GM19099 (cell line): ENCODE results near the gene KRT71.

Source experiments
- POLR2A ChIP-seq: IDR thresholded peaks from 3 replicates; pipeline ENCODE4 v1.6.1; 2011; ENCODE audit warnings: low read depth; ENCODE audit not compliant: insufficient read length; ENCODE audit errors: extremely low read depth

Gene KRT71

DNA sequence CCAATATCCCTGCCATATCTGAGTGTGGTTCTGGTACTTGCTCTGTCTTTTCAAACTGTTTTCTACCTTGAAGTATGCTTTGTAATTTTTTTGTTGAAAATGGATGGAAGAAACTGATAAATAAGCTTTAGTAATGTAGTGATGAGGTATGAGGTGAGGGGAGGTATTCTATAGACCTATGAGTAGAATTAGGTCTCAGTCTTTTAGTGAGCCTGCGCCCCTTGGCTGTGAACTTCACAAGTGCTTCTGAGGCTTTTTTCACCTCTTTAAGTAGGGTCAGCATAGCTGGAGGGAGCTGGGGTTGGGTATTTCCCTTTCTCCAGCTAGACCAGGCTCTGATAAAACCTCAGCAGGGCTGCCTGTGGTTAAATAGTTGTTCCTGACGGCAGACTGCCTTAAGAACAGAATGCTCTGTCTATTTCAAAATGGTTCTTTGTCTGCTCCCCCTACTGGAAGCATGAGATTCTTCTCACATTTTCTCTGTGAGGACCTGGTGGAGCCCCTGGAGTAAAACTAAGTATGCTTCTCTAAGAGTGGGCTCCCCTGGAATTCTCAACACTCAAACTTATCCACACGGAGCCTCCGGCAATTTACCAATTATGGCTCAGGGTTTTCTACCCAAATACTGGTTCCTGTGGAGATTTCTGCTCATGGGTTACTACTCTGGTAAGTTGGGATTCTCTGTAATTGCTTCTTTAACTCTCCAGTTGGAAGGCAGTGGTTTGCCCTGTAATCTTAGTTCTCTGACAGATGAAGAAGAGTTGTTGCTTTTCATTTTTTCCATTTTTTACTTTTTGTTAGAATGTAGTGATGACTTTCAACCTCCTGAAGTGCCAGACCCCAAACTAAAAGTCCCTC, 45.9 kb downstream of the KRT71 start:
- TF ChIP-seq POLR2A = no peak

DNA sequence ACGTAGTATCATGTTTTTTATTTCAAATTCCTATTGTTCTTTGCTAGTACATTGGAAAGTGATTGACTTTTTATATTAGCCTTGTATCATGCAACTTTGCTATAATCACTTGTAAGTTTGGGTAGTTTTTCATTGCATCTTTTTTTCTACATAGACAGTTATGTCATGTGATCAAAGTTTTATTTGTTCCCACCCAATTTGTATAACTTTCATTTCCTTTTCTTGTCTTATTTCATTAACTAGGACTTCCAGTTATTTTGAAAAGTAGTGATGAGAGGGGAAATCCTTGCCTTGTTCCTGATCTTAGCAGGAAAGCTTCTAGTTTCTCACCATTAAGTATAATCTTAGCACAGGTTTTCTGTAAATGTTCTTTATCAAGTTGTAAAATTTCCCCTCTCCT, 50.1 kb downstream of the KRT71 start:
- TF ChIP-seq POLR2A = no peak

DNA sequence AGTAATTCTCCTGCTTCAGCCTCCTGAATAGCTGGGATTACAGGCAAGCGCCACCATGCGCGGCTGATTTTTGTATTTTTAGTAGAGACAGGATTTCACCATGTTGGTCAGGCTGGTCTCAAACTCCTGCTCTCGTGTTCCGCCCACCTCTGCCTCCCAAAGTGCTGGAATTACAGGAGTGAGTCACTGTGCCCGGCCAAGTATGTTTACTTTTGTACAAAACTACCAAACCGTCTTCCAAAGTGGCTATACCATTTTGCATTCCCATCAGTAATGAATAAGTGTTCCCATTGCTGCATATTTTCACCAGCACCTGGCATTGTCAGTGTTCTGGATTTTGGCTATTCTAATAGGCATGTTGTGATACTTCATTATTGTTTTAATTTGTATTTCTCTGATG, 51.5 kb downstream of the KRT71 start:
- TF ChIP-seq POLR2A = no peak

DNA sequence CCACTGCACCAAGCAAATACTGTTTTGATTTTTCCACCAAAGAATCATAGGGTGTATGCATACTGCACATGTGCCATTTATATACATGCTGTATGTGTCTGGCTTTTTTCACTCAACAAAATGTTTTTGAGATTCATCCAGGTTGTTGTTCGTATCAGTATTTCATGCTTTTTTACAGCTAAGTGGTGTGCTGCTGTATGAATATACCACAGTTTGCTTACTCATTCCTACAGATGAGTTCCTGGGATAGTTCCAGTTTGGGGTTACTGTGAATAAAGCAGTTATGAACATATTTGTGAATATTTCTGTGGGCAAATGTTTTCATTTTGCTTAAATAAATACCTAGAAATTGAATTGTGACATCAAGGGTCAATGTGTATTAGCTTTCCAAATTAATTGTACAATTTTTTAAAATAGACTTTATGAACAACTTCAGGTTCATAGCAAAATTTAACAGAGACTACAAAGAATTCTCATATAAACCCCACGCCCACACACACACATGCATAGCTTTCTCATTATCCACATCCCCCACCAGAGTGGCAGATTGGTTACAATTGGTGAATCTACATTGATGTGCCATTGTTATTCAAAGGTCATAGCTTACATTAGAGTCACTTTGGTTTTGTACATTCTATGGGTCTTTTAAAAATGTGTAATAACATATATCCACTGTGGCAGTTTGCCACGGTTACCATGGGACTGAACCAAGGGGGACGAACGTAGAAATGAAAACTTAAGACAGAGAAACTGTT, 53.0 kb downstream of the KRT71 start:
- no peak for TF ChIP-seq POLR2A

DNA sequence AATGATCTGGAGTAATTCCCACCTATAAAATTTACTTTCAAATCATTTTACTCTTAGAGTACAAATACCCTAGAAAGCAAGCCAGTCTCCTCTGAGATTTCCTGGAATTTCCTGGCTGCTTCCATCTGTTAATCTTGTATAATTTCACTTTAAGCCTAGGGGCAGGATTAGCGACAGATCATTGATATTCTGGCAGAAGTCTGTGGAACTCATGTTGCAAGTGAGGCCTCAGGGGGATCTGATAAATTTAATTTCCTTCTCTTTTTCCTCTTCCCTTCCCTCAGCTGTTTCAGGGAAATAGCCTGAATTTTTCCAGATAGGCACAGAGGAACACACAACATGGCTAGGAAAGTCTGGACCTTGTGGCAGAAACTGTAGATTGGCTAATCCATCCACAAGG, 54.0 kb downstream of the KRT71 start:
- no peak for TF ChIP-seq POLR2A

DNA sequence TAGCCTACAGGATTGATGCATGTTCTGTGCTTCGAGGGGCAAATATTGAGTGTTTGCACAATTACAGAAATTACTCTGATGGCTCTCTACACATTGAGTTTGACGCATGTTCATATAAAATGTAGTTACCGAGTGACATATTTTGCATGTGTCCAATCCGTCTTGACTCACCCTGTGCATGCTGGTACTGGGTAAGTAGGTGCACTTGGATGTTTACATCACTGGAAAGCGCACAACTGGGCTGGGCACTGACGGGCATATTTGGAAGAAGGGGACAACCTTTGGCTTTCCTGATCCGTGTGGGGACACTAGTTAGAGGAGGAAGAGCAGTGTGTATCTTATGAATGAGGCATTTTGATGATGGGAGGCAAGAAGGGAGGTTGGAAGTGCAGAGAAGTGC, 55.0 kb downstream of the KRT71 start:
- TF ChIP-seq POLR2A = no peak

DNA sequence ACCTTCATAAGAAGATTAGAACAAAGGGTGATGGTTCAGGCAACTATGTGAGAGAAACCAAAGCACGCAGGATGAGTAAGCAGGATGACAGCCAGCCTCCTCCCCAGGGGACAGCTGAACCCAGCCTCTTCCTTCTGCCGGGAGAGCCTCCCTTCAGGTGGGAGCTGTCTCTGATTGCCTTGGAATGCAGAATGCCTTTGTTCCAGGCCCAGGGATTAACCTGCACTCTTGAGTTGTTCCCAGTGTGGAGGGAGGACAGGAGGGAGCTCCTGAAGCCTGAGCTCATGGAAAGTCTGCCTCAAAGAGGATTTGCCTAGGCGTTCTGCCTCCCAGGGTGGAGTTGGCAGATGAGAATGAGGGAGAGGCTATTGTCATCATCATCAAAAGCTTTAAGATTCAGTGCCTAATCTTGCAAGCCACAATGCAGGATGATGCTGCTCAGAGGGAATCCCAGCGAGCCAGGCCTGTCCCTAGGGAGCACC, 56.3 kb downstream of the KRT71 start:
- TF ChIP-seq POLR2A = no peak

DNA sequence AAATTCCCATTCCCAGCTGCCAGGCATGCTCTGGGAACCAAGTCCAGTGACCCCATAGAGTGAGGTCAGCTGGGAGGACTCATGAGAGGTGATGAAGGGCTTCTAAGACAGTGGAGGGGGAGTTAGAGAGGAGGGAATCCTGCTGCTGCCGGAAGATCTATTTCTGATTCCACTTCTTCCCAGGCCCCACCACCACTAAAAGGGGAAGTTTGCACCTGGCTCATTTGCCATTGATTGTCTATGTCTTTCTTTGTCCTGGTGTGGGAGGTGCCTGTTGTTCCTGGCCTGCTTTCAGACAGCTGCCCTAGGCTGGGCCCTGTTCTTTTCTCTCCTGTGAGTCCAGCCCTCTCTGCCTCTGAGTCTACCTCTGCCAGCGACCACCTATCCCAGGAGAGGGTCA, 56.9 kb downstream of the KRT71 start:
- TF ChIP-seq POLR2A = no peak

DNA sequence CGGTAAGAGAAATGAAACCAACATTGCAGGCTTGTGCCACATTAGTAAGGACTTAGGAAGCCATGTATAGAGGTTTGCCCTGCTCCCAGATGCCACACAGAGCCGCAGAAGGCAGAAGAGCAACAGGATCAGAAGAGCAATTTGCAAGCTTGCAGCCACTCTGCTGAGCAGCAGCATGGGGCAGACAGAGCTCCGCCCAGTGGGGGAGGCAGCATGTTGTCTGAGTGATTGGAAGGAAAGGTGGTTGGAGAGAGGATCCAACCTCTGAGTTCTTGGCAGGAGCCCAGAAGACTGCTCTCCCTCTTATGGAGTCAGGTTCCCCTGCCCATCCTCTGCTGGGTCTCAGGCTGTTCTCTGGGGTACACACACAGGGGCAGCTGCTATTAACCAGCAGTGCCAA, 57.6 kb downstream of the KRT71 start:
- no peak for TF ChIP-seq POLR2A

DNA sequence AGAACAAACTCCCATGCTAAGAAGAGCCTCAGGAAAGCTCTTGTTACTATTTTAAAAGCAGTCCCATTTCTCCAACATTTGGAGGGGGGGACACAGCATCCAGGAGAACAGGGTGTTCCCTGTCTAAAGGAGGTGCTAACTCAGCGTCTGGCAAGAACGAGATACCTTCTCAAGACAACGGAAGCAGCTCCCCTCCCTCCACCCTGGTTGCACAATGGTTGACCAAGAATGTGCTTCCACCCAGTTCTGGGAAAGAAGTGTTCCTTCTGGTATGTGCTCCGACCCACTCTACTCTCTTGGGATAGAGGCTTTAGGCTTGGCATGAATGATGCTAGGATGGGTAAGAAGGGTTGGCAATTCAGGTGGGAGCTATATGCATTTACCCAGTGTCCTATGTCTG, 58.4 kb downstream of the KRT71 start:
- no peak for TF ChIP-seq POLR2A

DNA sequence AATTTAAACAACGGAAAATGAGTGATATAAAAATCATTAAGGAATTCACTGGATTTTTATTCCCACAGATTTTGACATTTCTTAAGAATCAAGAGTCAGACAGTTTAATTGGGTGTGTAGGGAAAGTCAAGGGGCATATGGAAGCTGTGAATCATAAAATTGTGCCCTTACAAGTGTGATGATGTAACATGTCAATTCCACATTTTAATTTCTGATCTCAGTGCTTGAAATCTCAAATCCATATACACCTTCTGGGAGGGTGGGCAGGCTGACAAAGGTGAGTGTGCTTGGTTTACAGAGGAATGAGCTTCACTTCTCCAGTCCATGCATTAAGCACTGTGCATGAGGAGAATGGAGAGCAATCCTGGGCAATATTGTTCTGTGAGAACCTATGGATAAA, 58.8 kb downstream of the KRT71 start:
- no peak for TF ChIP-seq POLR2A
